ENCODE measurements around the gene DAGLA.
"Not testable (repeated sequence)": the region's sequence is repeated elsewhere in the genome, so short reads cannot be mapped to it uniquely, and the experiment has no call there.

GRCh38 chr11:61660997-61661396 is 19.2 kb upstream of the DAGLA start:
- TF ChIP-seq CTCF (IDR thresholded peaks at IDR 0.05); POLR2AphosphoS5 (IDR thresholded peaks at IDR 0.05); POLR2A (IDR thresholded peaks at IDR 0.05; ENCODE audit: low read depth): not testable (repeated sequence)
